HG03135 (cell line): ENCODE data around the gene BRD1.

Source experiments
- ATAC-seq: cut with Tn5 transposase; IDR thresholded peaks from one replicate; pipeline ENCODE4 v1.9.1; 2021; ENCODE audit warnings: mild to moderate bottlenecking, moderate library complexity; ENCODE audit not compliant: unreplicated experiment

BRD1 gene

GRCh38 chr22:49803737-49804375 lies 23.8 kb downstream of the BRD1 start:
- ATAC-seq: no peak

DNA sequence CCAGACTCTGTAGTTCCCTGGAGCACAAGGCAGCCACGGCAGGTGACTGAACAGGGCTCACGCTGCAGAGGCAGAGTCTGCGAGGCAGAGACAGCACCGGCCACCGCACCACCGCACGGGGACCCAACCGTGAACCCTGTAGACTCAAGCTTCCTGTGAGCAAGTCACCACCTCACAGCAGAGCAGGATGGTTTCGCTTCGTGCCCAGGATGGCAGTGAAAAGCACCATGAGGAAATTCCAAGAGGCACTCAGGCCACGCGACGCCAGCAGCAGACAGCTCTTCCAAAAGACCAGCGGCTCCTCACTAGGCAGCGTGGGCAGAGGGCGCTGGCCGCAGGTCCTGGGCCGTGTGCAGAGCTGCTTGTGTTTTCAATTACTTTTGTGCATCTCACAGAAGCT lies 24.5 kb downstream of the BRD1 start:
- ATAC-seq: no peak

DNA sequence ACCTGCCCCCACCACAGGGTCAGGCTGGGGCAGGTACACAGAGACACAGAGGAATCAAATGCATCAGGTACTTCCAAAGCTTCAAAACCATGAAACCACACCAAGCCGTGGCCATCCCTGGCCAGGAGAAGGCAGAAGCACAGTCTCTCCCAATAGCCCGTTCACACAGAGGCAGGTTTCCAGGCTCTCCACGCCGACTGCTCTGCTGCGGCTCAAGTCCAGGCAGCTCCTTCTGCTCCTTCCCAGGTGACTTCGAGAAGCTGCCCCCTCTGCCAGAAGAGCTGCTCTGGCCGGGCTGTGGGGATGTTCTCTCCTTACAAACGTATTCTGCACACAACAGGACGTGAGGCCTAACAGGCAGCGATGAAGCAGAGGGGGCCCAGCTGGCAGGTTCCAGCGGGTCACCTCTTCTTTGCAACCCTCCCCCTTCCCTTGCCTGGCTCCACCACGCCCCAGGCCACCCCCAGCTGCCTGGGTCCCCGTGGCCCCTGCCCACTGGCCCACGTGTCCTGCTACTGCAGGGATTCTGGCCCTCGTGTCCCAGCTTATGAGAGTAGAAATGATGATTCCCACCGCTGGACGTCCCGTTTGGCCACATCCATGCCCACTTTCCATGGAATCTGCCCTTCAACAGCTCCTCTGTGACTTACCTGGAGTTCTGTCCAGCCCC lies 26.1 kb downstream of the BRD1 start:
- ATAC-seq: no peak

DNA sequence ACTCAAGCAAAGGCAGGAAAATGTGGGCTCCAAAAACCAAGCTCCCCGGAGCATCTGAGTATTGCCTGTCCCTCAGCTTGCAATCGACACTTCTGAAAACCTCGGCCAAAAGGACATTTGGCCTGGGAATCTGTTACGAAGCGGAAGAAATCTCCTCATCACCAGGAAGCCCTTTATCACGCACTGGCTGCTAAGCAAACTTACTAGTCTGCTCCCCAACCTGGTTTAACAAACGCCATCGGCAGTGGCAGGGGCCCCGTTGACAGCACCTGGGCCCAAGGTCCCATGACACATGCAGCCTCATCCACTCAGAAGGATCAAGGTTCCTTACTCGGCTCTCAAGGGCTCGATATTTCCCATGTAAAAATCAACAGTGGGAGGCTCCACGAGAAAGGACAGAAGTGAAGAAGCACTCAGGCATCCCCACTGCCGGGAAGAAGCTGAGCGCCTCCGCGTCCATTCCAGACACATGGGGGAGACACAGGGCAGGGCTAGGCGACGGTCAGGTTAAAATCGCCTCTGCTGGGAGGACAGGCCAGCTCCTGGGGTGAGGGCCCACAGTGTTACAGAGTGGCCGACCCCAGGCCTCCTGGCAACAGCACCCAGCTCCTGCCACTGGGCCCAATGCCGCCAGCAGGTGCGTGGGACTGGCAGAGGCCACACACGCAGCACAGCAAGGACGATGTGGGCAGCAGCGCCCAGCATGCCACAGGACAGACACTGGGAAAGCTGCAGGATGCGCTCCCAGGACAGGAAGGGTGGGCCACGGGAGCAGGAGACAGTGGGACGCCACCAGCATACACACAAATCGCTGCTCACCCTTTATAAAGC lies 27.1 kb downstream of the BRD1 start:
- no peak for ATAC-seq

DNA sequence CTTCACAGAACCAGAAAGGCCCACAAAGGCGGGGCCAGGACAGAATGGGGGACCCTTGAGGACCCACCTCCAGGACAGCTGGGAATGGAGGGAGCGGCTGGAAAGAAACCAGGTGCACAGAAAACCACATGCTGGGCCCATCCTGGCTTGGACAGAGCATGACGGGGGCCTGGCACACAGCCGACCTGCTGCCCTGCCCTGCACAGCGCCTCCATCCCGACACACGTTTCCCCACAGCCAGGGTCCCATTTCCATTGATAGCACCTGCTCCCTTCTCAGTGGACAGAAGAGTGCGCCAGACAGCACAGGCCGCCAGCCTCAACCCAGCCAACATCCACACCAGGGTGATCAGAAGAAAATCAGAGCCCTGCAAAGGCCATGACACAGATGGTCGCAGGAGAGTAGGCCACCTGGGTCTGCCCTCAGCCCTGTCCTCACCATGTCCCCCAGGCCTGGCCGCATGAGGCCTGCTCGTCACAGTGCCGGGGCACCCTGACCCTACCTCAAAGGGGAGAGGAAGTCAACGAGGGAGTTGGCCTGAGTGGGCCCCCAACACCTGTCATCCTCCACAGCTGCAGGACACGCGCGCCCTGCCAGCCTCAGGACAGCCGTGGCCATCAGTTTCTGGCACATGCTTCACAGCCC lies 28.1 kb downstream of the BRD1 start:
- no peak for ATAC-seq

DNA sequence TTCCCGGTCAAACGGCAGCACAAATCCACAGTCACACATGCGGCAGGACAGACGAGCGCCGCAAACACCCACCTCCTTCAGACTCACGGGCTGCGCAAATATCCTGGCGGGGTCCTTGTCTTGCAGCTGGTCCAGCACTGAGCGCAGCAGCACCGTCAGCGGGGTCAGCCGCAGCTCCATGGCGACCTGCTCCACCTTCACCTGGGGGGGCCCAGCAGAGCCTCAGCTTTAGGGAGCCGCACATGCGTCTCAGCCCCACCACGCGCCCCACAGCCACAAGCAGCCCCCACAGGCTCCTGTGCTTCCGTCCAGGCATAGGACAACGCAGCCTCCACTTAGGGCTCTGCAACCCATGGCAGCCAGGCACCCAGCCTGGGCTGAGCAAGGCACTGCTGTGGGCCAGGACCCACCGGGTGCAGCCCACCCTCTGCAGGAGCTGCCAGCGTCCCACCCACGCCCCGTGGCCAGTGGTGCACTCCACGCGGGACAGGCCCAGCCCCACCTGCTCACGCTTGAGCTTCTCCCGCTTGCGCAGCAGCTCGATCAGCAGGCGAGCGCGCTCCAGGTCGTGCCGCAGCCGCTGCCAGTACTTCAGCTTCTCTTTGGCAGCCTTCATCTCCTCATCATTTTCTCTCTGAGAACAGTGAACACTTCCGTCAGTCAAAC lies 29.1 kb downstream of the BRD1 start:
- no peak for ATAC-seq

GRCh38 chr22:49797706-49798105 lies 30.0 kb downstream of the BRD1 start:
- no peak for ATAC-seq

GRCh38 chr22:49796596-49797270 lies 30.9 kb downstream of the BRD1 start:
- no peak for ATAC-seq

GRCh38 chr22:49795521-49795920 lies 32.2 kb downstream of the BRD1 start:
- ATAC-seq: no peak

- no peak for ATAC-seq
Observed at GRCh38 chr22:49793871-49794270, 33.8 kb downstream of the BRD1 start.

DNA sequence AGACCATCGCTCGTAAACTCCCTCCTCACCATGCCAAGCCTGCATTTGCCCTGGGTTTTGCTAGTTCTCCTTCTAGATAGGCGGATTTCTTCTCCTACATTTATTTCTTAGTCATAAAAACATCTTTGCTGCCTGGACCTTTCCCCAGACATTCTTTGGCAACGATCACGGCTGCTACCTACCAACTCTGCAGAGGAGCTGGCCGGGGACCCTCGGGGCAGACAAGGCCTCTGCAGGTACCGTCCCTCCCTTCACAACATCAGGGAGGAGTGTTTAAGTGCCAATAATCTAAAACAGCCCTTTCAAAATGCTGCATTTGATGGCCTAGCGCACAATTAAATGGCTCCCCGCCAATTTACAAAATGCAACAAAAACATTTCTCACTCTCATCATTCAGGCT lies 34.4 kb downstream of the BRD1 start:
- ATAC-seq: no peak

- ATAC-seq: no peak
Observed at GRCh38 chr22:49792107-49792506, 35.6 kb downstream of the BRD1 start.

DNA sequence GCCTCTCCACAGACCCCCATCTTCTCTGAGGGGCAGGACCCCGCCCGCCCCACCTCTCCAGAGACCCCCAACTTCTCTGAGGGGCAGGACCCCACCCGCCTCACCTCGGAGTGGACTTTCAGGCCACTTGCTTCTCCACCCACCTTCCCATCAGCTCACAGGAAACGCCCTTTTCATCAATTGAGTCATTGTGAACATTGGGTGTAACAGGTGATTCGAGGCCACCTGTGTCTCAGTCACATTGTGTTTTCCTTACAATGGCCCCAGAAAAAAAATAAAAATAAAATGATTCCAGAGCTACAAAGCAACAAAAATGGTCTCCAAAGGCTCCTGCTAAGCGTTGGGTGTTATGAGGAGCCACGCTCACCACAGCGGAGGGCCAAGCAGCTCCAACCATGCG lies 36.0 kb downstream of the BRD1 start:
- no peak for ATAC-seq

DNA sequence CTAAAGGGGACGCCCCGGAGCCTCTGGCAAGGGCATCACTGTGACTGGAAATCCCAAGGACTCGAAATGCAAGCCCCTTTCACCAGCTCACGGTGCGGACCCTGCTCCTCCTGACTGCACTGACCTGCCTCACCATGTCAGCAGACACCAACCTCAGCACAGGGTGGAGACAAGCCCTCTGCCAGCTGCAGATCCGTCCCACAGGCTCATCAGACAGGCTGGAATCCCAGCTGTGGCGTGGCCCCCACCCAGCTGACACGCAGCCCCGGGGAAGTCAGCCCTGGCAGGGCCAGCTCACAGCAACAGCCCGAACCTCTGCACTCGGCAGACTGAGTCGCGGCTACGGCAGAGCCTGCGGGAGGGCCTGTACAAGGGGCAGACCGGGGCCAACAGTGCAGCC lies 36.8 kb downstream of the BRD1 start:
- ATAC-seq: no peak

- no peak for ATAC-seq
Observed at GRCh38 chr22:49789289-49790141, 38.2 kb downstream of the BRD1 start.

- no peak for ATAC-seq
Observed at GRCh38 chr22:49788504-49788903, 39.2 kb downstream of the BRD1 start.

- no peak for ATAC-seq
Observed at GRCh38 chr22:49787861-49788260, 39.8 kb downstream of the BRD1 start.

DNA sequence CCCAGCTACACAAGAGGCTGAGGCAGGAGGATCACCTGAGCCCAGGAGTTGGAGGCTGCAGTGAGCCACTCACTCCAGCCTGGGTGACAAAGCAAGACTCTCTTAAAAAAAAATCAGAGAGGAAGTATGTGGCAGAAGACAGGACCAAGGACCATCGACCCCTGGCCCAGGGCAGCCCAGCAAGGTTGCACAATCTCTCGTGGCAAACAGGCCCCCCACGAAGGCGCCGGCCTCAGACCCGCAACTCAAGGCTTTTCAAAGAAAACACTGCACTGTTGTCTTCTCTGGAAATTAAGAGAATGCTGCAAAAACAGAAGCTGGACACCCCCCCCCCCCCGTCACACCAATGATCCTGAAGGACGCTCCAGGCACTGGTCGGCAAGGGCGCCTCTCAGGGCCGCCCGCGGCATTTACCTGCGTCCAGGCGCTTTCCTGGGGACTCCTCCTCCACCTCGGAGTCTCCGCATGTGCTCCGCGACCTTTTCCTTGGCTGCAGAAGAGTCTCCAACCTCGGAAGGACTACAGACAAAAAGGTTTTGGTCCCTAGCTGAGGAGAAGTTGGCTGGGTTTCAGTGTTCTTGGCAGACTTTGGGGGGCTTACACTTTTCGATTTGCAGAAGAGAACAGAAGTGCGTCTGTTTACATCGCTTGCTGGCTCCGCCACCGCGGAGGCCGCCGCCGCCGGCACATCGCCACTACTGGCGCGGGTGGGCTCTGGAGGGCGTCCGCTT lies 40.5 kb downstream of the BRD1 start:
- ATAC-seq: no peak
